HL-60/S4 treated with phorbol 12-myristate 13-acetate at 8.2 ng/mL for 4 days and 3 days (cell line): ENCODE results near the gene CEBPG.

ENCODE experiments used
- in situ Hi-C: fragments of 300-500 bp; cut with MboI; formaldehyde crosslinking; loops from 2 replicates; pipeline ENCODE4 v1.15.0; 2022; ENCODE audit warnings: low sequenced_read_pairs

Gene CEBPG

DNA sequence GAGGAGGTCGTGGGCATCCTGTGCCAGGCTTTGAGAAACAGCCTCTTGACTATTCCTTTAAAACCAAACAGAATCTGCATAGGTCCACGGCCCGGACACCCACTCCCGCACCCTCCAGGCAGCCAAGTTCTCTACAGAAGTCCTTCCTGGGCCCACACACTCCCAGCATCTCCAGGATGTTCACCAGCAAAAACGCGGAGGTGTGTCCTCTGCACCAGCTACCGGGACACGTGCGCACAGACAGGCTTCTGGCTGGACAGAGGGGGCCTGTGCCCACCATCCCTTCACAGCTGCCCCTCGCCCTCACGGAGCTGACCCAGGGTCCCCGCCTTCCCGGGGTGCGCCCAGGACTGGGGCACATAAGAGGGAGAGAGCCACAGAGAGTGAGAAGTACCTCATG, 44.2 kb downstream of the CEBPG start:
- in situ Hi-C loops = loop anchor here (25.0 kb wide), 1 partner anchor 280 kb away; the partner anchor contains the start of gene WDR88

DNA sequence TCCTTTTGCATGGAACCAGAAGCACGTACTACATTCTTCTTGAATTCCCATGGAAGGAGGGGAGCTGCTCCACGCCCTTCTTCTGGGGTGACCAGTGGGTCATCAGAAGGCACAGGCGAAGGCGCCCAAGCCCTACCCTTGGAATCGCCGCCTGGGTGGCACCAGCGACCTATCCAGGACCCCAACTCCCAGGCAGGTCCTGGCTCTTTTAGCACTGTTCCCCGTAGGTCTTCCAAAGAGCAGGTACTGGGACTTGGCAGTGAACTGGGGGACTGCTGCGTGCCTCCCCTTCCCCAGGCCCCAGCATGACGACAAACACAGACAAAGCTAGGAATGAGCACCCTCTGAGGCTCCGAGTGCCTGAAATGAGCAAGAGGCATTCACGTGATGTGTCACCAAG, 45.0 kb downstream of the CEBPG start:
- in situ Hi-C loops = loop anchor here (25.0 kb wide), 1 partner anchor 281 kb away; the partner anchor contains the start of gene WDR88

DNA sequence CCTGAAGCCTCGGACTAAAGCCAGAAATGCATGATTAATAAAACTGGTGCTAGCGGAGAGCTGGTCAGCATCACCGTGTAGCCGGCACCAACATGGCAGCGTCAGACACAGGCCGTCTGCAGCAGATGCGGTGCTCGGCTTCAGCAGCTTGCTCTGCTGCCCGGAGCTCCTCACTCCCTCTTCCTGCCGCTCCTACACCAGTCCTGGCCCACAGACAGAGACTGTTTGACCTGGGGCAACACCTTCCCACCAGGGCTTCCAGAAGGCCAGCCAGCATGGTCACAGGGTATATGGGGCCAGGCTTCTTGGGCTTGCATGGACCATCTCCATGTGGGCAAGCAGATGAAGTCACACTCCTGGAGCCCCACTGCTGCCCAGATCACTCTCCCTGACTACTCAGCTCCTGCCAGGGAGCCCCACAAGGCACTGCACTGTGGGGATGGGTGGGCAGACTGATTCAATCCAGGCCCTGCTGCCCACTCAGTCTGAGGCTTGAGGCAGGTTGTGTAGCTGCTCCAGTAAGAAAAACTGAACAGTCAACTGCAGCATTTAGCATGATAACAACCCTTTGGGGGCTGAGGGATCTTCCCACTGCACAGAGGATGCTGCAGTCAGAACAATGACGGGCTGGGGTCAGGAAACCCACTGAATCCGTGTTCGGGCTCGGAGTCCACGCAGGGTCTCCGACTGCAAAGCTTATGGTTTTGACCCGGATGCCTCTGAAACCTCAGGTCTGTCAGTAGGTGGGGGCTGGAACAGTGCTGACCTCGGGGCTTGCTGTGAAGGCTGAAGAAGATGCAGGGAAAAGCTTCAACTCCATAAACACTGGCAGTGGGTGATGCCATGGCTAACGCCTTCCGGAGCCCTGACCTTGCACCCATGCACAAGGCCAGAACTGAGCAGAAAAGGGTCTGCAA, 45.6 kb downstream of the CEBPG start:
- in situ Hi-C loops = loop anchor here (25.0 kb wide), 1 partner anchor 282 kb away; the partner anchor contains the start of gene WDR88

DNA sequence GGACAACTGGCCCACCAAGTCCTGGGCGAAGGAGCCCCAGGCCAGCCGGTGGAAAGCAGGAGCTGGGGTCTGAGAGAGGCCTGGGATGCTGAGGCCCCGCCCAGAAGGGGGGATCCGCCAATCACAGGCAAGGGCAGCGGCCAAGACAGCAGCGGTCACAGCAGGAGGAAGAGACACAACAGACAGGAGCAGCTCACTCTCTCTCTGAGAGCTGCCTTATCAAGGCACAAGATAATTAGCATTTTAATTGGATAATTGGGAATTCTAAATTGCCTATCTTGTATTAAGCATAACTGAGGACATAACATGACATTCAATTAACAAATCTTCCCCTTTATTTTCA, 46.2 kb downstream of the CEBPG start:
- in situ Hi-C loops = loop anchor here (10.0 to 25.0 kb wide), 2 partner anchors 282 to 355 kb away; partner anchors contain the start of gene WDR88

DNA sequence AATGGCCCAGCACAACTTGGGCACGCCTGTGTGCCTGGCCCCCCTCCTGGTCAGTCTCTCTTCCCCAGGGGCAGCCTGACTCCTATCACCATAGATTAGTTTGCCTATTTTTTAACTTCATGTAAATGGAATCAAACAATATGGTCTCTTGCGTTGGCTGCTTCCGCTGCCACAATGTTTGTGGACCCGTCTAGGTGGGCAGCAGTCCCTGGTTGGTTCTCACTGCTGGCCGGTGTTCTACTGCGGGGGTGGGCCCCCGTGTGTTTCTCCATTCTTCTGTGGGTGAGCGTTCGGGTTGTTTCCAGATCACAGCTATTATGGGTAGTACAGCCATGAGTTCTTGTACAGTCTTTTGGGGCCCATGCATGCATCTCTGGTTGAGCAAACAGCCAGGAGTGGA, 47.3 kb downstream of the CEBPG start:
- in situ Hi-C loops = loop anchor here (10.0 to 25.0 kb wide), 2 partner anchors 284 to 354 kb away; partner anchors contain the start of gene WDR88

DNA sequence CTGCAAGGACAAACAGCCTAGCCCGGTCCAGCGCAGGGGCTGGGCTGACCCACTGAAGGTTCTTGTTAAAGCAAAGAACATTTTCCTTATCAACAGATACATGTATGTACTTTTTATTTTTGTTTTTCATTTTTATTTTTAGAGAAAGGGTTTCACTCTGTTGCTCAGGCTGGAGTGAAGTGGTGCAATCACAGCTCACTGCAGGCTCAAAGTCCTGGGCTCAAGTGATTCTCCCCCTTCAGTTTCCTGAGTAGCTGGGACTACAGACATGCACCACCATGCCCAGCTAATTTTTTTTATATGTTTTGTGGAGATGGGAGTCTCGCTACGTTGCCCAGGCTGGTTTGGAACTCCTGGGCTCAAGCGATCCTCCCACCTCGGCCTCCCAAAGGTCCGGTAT, 47.9 kb downstream of the CEBPG start:
- in situ Hi-C loops = loop anchor here (10.0 to 25.0 kb wide), 2 partner anchors 284 to 353 kb away; partner anchors contain the start of gene WDR88

DNA sequence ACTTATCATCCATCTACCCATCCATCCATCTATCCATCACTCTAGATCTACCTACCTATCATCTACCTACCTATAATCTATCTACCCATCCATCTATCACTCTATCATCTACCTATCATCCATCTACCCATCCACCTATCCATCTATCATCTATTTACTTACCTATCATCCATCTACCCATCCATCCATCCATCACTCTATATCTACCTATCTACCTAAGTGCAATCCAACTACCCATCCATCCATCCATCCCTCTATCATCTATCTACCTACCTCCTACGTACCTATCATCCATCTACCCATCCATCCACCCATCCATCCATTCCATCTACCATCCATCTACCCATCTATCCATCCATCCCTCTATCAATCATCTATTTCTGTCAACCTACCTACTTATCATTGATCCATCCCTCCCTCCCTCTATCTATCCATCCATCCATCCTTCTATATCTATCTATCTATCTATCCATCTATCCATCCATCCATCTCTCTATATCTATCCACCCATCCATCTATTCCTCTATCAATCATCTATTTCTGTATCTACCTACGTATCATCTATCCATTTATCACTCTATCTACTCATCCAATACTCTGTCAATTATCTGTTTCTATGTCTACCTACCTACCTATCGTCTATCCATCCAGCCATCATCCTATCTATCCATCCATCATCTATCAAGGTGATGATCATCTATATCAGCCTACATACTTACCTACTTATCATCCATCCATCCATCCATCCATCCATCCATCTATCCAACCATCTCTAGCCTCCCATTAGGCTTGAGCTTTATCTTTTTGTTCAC, 49.1 kb downstream of the CEBPG start:
- in situ Hi-C loops = loop anchor here (10.0 to 25.0 kb wide), 2 partner anchors 285 to 352 kb away; partner anchors contain the start of gene WDR88

DNA sequence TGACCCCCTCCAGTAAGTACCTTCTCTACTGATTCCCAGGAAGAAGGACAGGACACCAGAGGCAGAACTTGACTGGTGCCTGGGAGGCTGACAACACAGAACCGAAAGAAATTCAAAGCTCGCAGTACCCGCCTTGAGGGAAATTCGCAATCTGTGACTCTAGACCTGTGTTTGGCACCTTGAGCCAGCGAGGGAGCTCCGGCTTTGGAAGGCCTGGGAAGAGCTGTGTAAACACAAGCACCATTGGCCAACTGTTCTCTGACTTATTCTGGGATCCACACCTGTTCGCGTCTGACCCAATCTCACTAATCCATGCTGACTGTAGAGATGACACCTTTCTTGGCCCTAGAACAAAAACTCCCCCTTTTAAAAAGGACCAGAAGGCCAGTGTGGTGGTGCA, 50.7 kb downstream of the CEBPG start:
- in situ Hi-C loops = loop anchor here (10.0 to 25.0 kb wide), 2 partner anchors 287 to 351 kb away; partner anchors contain the start of gene WDR88

DNA sequence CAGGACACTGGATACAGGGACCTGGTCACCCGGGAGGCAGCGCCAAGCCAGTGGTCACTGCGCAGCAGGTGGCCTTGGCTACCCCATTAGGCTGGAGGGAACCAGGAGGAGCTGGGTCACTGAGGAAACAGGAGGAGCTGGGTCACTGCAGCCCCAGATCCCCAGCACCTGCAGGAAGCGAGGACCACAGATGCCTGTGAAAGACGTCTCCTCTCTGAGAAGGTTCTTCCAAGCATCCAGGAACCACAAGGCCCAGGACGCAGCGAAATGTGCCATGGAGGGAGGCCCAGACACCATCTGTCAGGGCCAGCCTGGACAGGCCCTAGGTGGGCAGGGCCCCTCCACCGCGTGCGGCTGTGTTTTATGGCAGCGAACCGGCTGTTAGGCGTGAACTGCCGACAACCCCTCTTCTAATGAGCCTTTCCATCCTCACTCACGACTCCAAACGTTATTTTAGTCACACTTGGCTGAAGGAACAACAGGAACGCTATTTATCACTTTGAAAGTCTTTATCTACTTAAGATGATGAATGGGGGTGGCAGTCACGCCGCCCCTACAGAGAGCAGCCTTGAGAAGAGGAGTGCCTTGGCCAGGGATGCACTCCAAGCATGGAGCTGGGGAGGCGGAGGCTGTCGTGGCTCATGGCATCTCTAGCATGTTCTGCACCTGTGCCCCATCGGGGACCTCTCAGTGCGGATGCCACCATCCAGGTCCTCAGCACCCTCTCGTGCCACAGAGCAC, 53.3 kb downstream of the CEBPG start:
- in situ Hi-C loops = loop anchor here (10.0 kb wide), 1 partner anchor 348 kb away; no protein-coding TSS in a partner anchor

DNA sequence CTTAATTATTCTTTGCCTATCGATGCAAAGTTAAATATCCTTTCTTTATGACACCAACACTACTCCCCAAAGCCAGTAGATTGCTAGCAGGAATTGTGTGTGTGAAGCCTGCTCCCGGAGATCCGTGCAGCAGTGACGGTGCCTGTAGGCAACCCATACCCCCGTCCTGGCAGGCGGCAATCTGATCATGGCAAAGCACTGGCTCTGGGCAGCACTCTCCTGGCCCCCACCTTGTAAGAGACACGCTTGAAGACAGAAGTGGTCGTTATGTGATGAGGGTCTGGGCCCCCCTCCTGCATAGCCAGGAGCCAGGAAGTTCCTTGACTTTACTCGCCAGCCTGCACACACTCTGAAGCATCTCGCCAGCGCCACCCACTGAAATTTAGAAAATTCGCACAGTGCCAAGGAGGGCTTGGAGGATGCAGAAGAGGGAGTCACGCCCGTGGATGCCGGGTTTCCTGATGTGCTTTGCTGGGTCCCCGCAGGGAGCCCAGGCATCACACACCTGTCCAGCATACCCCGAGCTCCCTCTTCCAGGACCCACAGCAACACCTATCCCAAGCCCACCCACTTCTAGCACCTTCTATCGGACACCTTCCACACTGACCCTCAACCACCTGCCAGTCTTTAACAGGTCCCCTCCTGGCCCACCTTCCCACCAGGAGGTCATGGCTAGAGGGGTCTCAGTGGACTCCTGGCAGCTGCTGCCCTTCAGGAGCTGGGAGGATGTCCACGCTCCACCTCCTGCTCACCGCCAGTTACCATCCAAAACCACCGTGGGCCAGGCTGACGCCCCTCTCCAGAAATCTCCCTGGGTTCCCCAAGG, 54.5 kb downstream of the CEBPG start:
- in situ Hi-C loops = loop anchor here (10.0 kb wide), 1 partner anchor 347 kb away; no protein-coding TSS in a partner anchor

DNA sequence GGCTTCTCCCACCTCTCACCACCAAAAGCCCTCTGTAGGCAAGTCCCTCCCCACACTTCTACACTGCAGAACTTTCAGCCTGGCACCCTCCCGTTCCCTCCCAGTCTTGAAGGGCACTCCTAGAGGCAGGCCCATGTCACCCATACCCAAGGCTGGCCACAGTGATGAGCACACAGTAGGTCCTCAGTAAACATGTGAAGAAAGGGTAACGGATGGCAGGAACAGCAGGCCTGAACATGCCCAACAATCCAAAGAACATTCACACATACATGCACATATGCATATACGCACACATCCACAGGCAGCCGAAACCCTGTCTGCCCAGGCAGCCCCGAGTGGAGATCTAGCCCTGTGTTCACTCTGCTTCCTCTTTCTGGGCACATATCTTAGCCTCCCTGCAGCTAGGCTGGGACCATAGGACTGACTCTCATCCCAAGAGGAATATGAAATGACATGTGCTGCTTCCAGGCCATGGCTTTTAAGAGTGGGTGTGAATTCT, 55.2 kb downstream of the CEBPG start:
- in situ Hi-C loops = loop anchor here (10.0 kb wide), 1 partner anchor 346 kb away; no protein-coding TSS in a partner anchor

DNA sequence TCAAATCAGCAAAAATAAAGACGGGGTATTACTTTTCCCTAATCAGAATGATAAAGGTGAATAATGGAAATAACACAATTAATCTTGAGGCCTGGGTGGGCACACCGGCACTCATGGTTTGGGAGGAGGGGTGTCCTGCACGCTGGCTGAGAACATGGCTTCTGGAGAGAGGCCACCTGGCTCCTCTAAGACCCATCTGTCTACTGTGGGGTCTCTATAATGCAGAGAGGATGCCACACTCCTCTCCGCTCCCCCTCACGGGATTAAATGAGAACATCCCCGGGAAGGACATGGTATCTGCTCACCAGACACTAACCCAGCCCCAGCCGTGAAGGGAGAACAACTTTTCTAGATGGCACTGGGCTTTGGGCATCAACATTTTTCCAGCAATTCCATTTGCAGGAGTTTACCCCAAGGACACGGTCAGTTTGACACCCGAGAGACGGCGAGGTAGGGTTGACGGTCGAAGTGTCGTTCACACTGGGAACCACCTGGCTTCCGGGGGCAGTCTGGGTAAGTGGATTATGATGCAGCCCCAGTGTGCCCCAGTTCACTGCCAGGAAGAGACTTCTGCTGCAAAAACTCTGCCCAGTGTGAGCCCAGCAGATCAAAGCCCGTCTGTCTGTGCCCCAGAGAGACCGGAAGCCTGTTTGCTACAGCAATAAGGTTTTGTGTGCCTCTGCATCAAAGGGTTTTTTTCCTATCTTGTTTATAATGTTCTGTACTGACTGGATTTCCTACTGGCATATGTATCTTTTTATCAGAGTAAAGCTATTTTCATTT, 56.6 kb downstream of the CEBPG start:
- in situ Hi-C loops = loop anchor here (10.0 kb wide), 1 partner anchor 345 kb away; no protein-coding TSS in a partner anchor

DNA sequence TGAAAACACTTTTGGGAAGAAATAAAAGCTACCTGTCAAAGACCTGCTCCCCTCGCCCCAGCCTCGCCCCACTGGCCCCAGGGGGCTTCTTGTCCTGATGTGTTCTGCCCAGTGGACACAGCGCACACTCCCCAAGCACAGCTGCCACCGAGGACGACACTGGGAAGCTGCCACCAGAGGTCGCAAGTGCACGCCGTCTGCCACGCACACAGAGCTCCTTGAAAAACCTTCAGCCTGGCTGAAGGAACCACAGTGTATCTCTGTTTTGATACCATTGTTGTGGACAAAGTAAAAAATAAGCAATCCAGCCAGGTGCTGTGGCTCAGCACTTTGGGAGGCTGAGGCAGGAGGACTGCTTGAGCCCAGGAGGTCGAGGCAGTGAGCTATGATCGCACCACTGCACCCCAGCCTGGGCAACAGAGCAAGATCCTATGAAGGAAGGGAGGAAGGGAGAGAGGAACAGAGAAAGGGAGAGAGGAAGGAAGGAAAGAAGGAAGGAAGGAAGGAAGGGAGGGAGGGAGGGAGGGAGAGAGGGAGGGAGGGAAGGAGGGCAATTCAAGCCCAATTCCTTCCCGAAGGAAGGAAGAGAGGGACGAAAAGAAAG, 57.3 kb downstream of the CEBPG start:
- in situ Hi-C loops = no loop called here

DNA sequence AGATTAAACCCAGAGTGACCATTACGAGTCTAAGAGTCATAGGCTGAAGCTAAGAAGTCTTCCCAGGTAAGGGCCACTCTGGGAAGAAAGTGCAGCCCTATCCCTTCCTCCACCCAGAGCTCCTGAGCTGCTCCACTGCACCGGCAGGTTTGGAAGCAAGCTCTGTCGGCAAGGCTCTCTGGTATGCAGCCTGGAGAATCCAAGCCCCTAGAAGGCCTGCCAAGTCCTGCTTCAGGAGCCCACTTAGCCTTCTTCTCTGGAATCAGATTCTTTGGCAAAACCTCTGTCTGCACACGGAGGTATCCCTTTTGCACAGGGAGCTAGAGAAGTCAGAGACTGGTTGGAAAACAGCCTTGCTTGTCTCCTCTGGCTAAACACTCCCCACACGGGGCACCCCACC, 58.5 kb downstream of the CEBPG start:
- in situ Hi-C loops = no loop called here
